Neuronal stem cell (in vitro differentiated cells): ENCODE data around the gene CFAP97D2.
"Not testable (repeated sequence)": the region's sequence is repeated elsewhere in the genome, so short reads cannot be mapped to it uniquely, and the experiment has no call there.

Experiments
- DNase-seq: peaks from one replicate; pipeline ENCODE4 v3.0.0-alpha.2; 2013; ENCODE audit warnings: low spot score
- H2AFZ ChIP-seq: one replicate; pipeline ENCODE4 v1.6.1; 2013; ENCODE audit warnings: mild to moderate bottlenecking, low read length, inconsistent platforms
- H2AK5ac ChIP-seq: 2 replicates; pipeline ENCODE4 v1.6.1; 2013; ENCODE audit warnings: low read depth, mild to moderate bottlenecking, inconsistent platforms, low read length, moderate library complexity, mixed read lengths
- H2BK120ac ChIP-seq: 2 replicates; pipeline ENCODE4 v1.6.1; 2013; ENCODE audit warnings: low read depth, mild to moderate bottlenecking, inconsistent platforms, low read length, moderate library complexity, mixed read lengths
- H2BK12ac ChIP-seq: one replicate; pipeline ENCODE4 v1.6.1; 2013; ENCODE audit warnings: low read length, inconsistent platforms
- H2BK15ac ChIP-seq: 2 replicates; pipeline ENCODE4 v1.6.1; 2013; ENCODE audit warnings: mild to moderate bottlenecking, low read length, inconsistent platforms, mixed read lengths
- H2BK5ac ChIP-seq: one replicate; pipeline ENCODE4 v1.6.1; 2013; ENCODE audit warnings: inconsistent platforms, mild to moderate bottlenecking, low read length, moderate library complexity
- H3K14ac ChIP-seq: one replicate; pipeline ENCODE4 v1.6.1; 2013; ENCODE audit warnings: low read length, inconsistent platforms
- H3K18ac ChIP-seq: 2 replicates; pipeline ENCODE4 v1.6.1; 2013; ENCODE audit warnings: low read length, inconsistent platforms
- H3K23ac ChIP-seq: 2 replicates; pipeline ENCODE4 v1.6.1; 2013; ENCODE audit warnings: low read depth, mild to moderate bottlenecking, mixed read lengths, low read length, inconsistent platforms; ENCODE audit not compliant: poor library complexity
- H3K27ac ChIP-seq: replicated peaks from 3 replicates; pipeline ENCODE4 v1.5.1; 2013; ENCODE audit warnings: low read length, inconsistent platforms
- H3K27me3 ChIP-seq, 3 experiments: 2 replicates each; pipeline ENCODE4 v1.6.1; 2013; ENCODE audit warnings: low read length in 3 of 3, mild to moderate bottlenecking in 2 of 3, inconsistent platforms in 1 of 3, low read depth in 1 of 3, mixed read lengths in 1 of 3, moderate library complexity in 1 of 3; ENCODE audit not compliant: control insufficient read depth in 3 of 3, insufficient read depth in 3 of 3
- H3K36me3 ChIP-seq, 2 donors: replicated peaks in 1 of 2; 2 replicates each; pipeline ENCODE4 v1.6.1; 2013; ENCODE audit warnings: low read length in 2 of 2; ENCODE audit not compliant: control insufficient read depth in 2 of 2, insufficient read depth in 2 of 2
- H3K4ac ChIP-seq: 2 replicates; pipeline ENCODE4 v1.6.1; 2013; ENCODE audit warnings: inconsistent platforms, mild to moderate bottlenecking, low read length, moderate library complexity
- H3K4me1 ChIP-seq, 2 donors: 1 replicate in 1 of 2; 2 replicates in 1 of 2; pipeline ENCODE4 v1.6.1; 2013; ENCODE audit warnings: low read length in 2 of 2, low read depth in 1 of 2; ENCODE audit not compliant: control insufficient read depth in 2 of 2, insufficient read depth in 1 of 2
- H3K4me2 ChIP-seq: one replicate; pipeline ENCODE4 v1.6.1; 2013; ENCODE audit warnings: mild to moderate bottlenecking, low read length, inconsistent platforms; ENCODE audit not compliant: insufficient read depth, poor library complexity, severe bottlenecking
- H3K4me3 ChIP-seq, 2 donors: 2 replicates each; pipeline ENCODE4 v1.5.1; 2013; ENCODE audit warnings: low read length in 2 of 2, mild to moderate bottlenecking in 2 of 2, inconsistent platforms in 1 of 2, moderate library complexity in 1 of 2
- H3K79me1 ChIP-seq: one replicate; pipeline ENCODE4 v1.6.1; 2013; ENCODE audit warnings: low read depth, mild to moderate bottlenecking, inconsistent platforms, low read length, moderate library complexity
- H3K9ac ChIP-seq: one replicate; pipeline ENCODE4 v1.6.1; 2013; ENCODE audit warnings: mild to moderate bottlenecking, low read depth, low read length, inconsistent platforms; ENCODE audit not compliant: poor library complexity
- H3K9me3 ChIP-seq, 2 donors: replicated peaks in 1 of 2; 2 replicates each; pipeline versions ENCODE3 to v1.6.1; 2013; ENCODE audit warnings: low read length in 2 of 2, mild to moderate bottlenecking in 2 of 2, inconsistent platforms in 1 of 2, low read depth in 1 of 2, mixed read lengths in 1 of 2, moderate library complexity in 1 of 2; ENCODE audit not compliant: control insufficient read depth in 2 of 2, insufficient read depth in 1 of 2
- H4K8ac ChIP-seq: one replicate; pipeline ENCODE4 v1.6.1; 2013; ENCODE audit warnings: low read depth, mild to moderate bottlenecking, inconsistent platforms, low read length, moderate library complexity
- H4K91ac ChIP-seq: one replicate; pipeline ENCODE4 v1.6.1; 2013; ENCODE audit warnings: low read length, low read depth, mild to moderate bottlenecking, inconsistent platforms; ENCODE audit not compliant: poor library complexity
- WGBS, 2 donors: extraction: QIAGEN DNeasy Blood & Tissue Kit; methylation state at CpG; one replicate each; pipeline ENCODE4 v1.1.7; 2013; ENCODE audit warnings: missing lambda C conversion rate in 2 of 2, mixed read lengths in 1 of 2; ENCODE audit not compliant: insufficient read length in 2 of 2, insufficient replicate concordance in 1 of 2; ENCODE audit errors: extremely low coverage in 2 of 2; 5-methylcytosine and 5-hydroxymethylcytosine counted together

The CFAP97D2 gene

GRCh38 chr13:114133126-114133525 is 45.9 kb upstream of the CFAP97D2 start:
- H3K79me1 ChIP-seq, H3K27ac ChIP-seq, H2BK120ac ChIP-seq, H2AK5ac ChIP-seq, H3K4me3 ChIP-seq, H3K4ac ChIP-seq, H2AFZ ChIP-seq, H3K18ac ChIP-seq, H3K9ac ChIP-seq, H3K4me2 ChIP-seq, H2BK5ac ChIP-seq, H3K36me3 ChIP-seq, DNase-seq, H2BK15ac ChIP-seq, H3K14ac ChIP-seq, H3K9me3 ChIP-seq, H2BK12ac ChIP-seq, H4K91ac ChIP-seq, H3K23ac ChIP-seq, H4K8ac ChIP-seq: not testable (repeated sequence)
- peaks cover 0 to 13% (median 0%) of the 10 kb centered on the region in 3 experiments for H3K27me3 ChIP-seq
- no CpG with 5 or more reads among the region's 9 CpGs for WGBS, 2 donors
- peaks cover 37 to 44% of the 10 kb centered on the region in 2 donors for H3K4me1 ChIP-seq

DNA sequence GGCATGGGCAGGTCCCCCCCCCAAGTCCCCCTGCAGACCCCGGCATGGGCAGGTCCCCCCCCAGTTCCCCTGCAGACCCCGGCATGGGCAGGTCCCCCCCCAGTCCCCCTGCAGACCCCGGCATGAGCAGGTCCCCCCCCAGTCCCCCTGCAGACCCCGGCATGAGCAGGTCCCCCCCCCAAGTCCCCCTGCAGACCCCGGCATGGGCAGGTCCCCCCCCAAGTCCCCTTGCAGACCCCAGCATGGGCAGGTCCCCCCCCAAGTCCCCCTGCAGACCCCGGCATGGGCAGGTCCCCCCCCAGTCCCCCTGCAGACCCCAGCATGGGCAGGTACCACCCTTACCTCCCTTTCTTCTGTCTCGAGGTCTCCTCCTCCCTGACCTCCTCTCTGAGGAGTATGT is 45.5 kb upstream of the CFAP97D2 start:
- H2BK120ac ChIP-seq, H3K9me3 ChIP-seq, H3K79me1 ChIP-seq, H3K4me3 ChIP-seq, H2AFZ ChIP-seq, H2BK12ac ChIP-seq, H4K8ac ChIP-seq, H3K36me3 ChIP-seq, H2AK5ac ChIP-seq, H2BK5ac ChIP-seq, DNase-seq, H3K4me2 ChIP-seq, H2BK15ac ChIP-seq, H3K9ac ChIP-seq, H3K27ac ChIP-seq, H3K4ac ChIP-seq, H3K18ac ChIP-seq, H4K91ac ChIP-seq, H3K23ac ChIP-seq, H3K14ac ChIP-seq: not testable (repeated sequence)
- H3K4me1 ChIP-seq, result peaks cover 33 to 44% of the 10 kb centered on the region in 2 donors
- peaks cover 0 to 13% (median 0%) of the 10 kb centered on the region in 3 experiments for H3K27me3 ChIP-seq
- WGBS, 2 donors, result no CpG with 5 or more reads among the region's 7 CpGs

GRCh38 chr13:114134111-114134943 is 44.7 kb upstream of the CFAP97D2 start:
- H3K79me1 ChIP-seq, result no peaks in the 10 kb centered on the region
- H3K4me3 ChIP-seq, result no peak overlapping the region
- peak overlapping the region; percentile 76 for H2AFZ ChIP-seq
- H2BK12ac ChIP-seq, result peak overlapping the region; percentile 14
- H4K91ac ChIP-seq, result no peak overlapping the region
- peak overlapping the region; percentile 29 for H2BK120ac ChIP-seq
- no peak overlapping the region for H3K4ac ChIP-seq
- H3K9me3 ChIP-seq, result no peaks in the 10 kb centered on the region
- no peak overlapping the region for H4K8ac ChIP-seq
- H3K36me3 ChIP-seq, result no peaks in the 10 kb centered on the region
- no peak overlapping the region for H2BK15ac ChIP-seq
- peaks cover 25 to 38% of the 10 kb centered on the region in 2 donors for H3K4me1 ChIP-seq
- no peak for DNase-seq
- no peak overlapping the region for H3K23ac ChIP-seq
- H2AK5ac ChIP-seq, result no peak overlapping the region
- WGBS, 2 donors, result no CpG with 5 or more reads among the region's 21 CpGs
- no peak overlapping the region for H3K14ac ChIP-seq
- H3K4me2 ChIP-seq, result no peak overlapping the region
- peak overlapping the region; percentile 32 for H3K9ac ChIP-seq
- H2BK5ac ChIP-seq, result no peak overlapping the region
- peaks cover 0 to 13% (median 0%) of the 10 kb centered on the region in 3 experiments for H3K27me3 ChIP-seq
- H3K27ac ChIP-seq, result peak overlapping the region; percentile 56
- peak overlapping the region; percentile 92 for H3K18ac ChIP-seq

- no peak for DNase-seq
- Histone ChIP-seq H3K9me3 (no peaks in the 10 kb centered on the region), H2BK120ac (peak overlapping the region; percentile 29), H3K4me3 (no peak overlapping the region), H2AK5ac (no peak overlapping the region), H3K27me3 (peaks cover 0 to 10% (median 0%) of the 10 kb centered on the region in 3 experiments), H3K14ac (no peak overlapping the region), H3K4me2 (no peak overlapping the region), H4K8ac (no peak overlapping the region), H3K23ac (no peak overlapping the region), H2BK15ac (no peak overlapping the region), H4K91ac (no peak overlapping the region), H3K4ac (no peak overlapping the region), H2BK12ac (peak overlapping the region; percentile 14), H3K9ac (no peak overlapping the region), H2BK5ac (no peak overlapping the region), H3K27ac (no peak overlapping the region), H3K79me1 (no peaks in the 10 kb centered on the region), H3K18ac (peak overlapping the region; percentile 92), H3K36me3 (no peaks in the 10 kb centered on the region), H2AFZ (peak overlapping the region; percentile 76), H3K4me1 (peaks cover 18 to 32% of the 10 kb centered on the region in 2 donors)
- no CpG with 5 or more reads among the region's 12 CpGs for WGBS, 2 donors
Observed at GRCh38 chr13:114134944-114135610, 44.0 kb upstream of the CFAP97D2 start.
